Activated T-helper 1 cell treated with Interleukin-2 at 50 U/mL for 16 hours (primary cell): ENCODE results near the gene PDHB.
"Not testable (repeated sequence)": the region's sequence is repeated elsewhere in the genome, so short reads cannot be mapped to it uniquely, and the experiment has no call there.

Experiments used
- DNase-seq: peaks from one replicate; pipeline ENCODE4 v3.0.0-alpha.2; 2020; ENCODE audit warnings: low read depth

Gene PDHB

DNA sequence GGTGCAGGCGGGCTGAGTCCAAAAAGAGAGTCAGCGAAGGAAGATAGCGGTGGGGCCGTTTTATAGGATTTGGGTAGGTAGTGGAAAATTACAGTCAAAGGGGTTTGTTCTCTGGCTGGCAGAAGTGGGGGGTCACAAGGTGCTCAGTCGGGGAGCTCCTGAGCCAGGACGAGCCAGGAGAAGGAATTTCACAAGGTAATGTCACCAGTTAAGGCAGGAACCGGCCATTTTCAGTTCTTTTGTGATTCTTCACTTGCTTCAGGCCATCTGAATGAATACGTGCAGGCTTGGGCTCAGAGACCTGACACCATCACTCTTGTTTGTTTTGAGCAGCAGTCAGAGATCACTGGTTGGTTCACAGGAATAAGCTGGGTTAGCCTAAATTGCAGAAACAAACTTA lies 3.6 kb upstream of the PDHB start:
- not testable (repeated sequence) for DNase-seq

DNA sequence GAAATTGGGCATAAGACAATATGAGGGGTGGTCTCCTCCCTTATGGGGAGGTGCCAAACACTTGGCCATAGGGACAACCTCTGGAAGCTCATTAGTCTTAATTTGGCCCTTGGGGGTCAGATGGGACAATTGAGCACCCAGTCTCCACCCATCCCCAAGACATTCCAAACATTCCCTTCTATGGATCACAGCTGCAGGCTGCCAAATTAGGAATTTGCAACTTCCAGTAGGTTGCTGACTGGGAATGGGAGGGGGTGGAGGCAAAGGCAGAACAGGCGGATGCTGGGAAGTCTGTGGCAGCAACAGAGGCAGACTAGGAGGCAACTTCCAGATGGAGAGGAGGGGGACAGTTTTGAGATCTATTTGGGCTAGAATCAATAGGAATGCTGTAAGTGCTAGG lies 1.4 kb upstream of the PDHB start:
- no peak for DNase-seq

DNA sequence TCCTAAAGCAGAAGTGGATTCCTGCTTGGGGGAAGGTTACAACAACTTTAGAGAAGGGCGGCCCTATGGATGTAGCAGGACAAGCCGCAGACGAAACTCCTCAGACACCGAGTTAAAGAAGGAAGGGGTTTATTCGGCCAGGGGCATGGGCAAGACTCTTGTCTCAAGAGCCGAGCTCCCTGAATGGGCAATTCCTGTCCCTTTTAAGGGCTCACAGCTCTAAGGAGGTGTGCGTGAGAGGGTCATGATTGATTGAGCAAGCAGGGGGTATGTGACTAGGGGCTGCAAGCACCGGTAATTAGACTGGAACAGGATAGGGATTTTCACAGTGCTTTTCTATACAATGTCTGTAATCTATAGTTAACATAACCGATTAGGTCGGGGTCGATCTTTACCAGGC lies 879 bp upstream of the PDHB start:
- DNase-seq, result no peak

DNA sequence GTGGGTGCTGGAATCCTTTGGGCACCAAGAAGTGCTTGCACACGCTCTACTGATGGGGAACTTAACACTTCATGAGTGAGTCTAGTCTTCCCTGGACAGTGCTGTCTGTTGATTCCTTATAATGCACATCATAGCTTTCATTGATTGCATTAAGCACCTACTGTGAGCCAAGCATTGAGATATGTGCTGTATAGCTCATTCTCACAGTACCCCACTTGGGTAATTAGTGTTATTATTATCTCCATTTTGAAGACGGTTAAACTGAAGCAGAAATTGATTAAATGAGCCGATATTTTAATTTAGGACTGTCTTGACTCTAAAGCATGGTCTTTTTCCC lies 504 bp upstream of the PDHB start:
- no peak for DNase-seq

DNA sequence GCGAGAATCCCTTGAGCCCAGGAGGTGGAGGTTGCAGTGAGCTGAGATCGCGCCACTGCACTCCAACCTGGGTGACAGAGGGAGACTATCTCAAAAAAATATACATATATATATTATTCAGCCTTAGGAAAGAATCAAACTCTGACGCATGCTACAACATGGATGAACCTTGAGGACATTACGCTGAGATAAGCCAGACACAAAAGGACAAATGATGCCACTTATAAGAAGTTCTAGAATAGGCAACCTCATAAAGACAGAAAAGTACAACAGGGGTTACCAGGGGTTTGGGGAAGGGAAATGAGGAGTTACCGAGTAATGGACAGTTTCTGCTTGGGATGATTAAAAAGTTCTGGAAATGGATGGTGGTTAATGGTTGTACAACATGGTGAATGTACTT lies 727 bp downstream of the PDHB start:
- DNase-seq, result no peak

DNA sequence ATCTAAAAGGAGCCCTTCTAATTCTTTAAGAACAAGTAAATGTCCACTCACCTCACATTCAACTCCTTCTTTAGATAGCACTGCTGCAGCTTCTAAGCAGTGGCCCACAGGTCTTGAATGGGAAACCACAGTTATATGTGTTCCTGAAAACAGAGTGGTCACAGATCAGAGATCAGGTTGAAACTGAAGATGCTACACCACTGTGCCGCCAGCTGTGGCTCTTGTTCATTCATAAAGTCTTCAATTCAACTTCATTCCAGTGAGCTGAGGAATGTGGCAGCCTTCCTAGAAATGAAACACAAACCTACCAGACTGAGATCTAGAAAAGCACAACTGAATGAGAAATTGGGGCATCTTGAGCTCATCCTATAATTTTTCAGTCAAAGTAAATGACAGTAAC lies 4.0 kb downstream of the PDHB start:
- no peak for DNase-seq

DNA sequence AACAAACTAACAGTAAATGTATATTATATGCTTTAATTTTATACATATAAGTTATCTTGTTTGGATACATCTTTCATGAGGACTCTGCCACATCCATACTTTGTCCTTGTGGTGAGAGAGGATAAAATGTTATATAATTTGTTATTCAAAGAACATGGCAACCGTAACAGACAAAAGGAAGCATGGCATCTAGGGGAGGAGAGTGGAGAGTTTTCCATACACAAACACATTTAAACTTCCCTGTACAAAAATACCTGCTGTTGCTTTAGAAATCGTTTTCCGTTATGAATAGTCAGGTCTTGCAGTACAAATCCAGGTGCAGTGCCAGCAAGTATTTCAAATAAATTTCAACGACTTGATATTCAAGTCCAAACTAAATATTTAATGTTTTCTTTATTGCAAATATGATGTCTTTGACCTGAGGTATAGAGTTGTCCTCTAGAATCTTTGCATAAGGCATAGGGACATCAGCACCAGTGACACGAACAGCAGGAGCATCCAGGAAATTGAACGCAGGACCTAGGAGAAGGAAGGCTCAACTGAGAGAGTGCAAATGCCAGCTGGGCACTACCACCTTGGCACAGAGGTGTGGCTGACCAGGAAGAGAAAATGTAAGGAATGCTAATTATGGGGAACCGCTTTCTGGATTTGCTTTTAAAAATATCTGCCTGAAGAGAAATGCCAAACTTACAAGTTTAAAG lies 5.8 kb downstream of the PDHB start:
- DNase-seq, result no peak

DNA sequence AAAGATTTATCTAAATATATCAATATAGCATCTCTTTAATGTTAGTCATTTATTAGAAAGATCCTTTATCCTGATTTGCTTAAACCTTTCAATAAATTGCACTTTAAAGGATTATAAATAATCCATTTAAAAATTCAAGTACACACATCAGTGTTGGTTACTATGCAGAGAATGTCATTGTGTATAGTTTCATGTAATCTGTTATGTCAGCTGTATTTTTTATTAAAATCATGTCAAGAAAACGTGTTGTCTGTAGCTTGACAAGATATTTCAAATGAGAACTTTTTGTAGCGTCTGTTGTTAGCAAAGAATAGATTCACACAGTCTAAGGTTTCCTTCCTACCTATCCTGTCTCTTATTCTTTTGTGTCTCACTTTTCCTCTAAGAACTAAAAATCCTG lies 7.8 kb downstream of the PDHB start:
- DNase-seq, result no peak

DNA sequence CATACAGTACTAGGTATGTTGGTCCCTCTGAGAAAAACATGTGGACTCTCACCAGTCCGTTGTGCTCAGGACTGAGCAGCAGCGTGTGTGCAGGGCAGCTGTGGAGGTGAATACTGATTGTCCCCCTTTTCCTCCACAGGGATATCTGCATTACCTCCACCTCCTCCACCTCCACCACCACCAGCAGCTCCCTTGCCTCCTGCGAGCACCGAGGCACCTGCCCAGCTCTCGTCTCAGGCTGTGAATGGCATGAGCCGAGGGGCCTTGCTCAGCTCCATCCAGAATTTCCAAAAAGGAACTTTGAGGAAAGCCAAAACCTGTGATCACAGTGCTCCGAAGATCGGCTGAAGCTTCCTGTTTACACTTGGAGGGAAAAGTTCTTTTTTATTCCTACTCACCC lies 9.0 kb downstream of the PDHB start:
- no peak for DNase-seq

DNA sequence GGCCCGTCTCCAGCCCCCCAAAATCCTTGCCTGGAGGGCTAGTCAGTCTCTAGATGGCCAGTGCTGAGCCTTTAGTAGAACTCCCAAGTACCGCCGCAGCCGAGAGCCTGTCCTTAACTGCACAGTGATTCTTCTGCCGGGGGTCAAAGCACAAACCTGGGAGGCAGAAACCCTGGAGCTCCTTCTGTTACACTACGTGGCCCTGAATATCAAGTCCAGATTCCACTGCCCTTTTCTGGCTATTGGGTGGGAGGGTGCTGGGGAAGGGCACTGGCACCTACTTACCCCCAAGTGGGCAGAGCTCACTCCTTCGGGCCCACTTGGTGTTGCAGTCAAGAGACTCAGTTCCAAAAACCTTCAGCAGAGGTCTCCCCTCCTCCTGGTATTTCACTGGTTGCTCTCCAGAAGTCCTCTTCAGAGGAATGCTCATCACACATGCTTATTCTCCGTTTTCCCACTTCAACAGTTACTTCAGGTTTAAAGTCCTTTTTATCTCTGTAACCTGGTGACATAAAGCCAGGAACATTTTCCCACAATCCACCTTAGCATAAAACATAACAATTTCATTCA lies 10.8 kb downstream of the PDHB start:
- no peak for DNase-seq

DNA sequence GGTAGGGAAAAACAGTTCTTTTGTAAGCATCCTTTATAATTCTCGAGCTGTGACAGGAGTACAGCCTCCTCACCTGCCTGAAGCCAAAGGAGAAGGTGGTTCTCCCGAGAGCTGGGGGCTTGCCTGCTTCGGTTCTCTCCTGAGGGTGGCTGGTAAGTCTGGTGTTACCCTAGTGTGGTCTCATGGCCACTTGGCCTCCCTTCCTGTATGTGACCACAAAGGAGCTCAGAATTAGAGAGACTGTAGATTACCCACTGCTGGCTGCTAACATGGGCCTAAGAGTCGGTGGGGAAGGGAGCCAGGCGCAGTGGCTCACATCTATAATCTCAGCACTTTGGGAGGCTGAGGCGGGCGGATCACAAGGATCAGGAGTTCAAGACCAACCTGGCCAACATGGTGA lies 12.6 kb downstream of the PDHB start:
- no peak for DNase-seq

DNA sequence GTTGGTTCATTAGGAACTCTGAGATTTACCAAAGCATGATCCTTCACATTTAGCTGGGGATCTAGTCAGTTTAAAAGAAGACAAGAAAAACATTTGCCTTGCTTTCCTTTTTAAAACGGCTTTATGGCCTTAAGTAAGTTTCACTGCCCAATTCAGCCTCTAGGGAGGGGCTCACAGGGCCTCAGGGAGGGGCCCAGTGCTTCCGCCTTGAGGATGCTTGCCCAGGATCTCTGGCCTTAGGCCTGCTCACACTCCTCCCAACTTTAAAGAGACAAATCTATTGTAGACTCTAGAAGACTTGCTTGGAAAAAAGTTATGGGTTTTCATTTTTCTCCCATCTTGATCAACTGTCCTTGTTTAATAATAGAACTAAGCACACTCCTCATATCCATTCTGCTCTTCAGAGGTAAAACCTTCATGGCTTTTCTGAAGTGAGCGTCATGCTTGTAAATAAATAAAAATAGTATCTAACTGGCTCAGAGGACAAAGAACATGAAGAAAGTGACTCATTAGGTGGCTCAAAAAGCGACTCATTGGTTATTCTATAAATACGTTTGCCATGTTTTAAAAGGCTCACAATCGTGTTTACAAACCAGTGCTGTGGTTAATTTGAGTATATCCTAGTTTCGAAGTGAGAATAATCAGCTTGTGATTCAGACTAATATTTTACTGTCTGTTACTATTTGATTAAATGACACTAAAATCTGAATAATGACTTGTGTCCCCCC lies 13.7 kb downstream of the PDHB start:
- DNase-seq, result no peak

DNA sequence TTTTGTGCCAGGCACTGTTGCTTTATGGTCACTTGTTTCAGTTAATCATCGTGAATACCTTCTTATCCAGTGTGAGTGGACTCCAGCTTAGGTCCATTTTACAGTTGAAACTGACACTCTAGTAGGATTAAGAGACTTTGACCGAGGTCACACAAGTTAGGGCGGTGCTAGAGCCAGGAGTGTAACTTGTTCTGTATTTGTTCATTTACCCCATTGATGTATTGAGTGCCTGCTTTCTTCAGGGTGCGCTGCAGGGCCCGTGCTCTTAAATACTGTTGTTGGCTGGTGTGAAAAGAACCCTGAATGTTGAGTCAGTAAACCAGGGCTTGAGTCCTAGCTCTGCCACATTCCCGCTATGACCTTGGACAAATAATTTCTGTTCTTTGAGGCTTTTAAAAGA lies 15.4 kb downstream of the PDHB start:
- no peak for DNase-seq

DNA sequence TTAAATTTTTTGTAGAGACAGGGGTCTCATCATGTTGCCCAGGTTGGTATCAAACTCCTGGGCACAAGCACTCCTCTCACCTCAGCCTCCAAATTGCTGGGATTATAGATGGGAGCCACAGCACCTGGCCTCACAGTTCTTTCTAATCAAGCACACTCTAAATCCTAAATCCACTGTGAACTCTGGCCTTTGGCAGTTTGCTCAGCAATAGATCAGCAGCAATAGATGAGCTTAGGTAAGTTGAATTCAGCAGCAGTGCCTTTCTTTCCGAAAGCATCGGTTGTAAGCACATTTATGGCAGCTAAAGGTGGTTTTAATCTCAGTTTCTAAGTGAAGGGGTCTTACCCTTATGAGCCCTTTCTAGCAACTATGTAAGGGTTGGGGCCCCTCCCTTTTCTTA lies 16.6 kb downstream of the PDHB start:
- DNase-seq, result no peak

DNA sequence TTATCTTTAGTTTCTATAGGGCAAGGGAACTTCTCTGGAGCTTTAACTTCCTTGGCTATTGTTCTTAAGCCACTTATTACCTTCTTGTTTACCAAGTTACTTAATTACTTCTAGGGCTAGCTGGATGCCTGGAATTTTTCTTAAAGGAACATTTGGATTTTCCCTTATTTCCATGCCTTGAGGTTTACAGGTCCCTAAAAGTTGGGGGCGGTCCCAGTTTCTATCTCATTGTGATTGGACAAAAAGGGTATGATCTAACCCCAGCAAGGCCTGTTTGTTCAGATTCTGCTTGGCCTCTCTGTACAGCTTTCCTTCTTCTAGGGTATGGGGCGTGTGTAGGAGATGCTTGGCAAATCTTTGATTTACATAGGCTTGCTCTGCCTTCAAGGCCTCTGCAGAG lies 17.4 kb downstream of the PDHB start:
- DNase-seq, result no peak

DNA sequence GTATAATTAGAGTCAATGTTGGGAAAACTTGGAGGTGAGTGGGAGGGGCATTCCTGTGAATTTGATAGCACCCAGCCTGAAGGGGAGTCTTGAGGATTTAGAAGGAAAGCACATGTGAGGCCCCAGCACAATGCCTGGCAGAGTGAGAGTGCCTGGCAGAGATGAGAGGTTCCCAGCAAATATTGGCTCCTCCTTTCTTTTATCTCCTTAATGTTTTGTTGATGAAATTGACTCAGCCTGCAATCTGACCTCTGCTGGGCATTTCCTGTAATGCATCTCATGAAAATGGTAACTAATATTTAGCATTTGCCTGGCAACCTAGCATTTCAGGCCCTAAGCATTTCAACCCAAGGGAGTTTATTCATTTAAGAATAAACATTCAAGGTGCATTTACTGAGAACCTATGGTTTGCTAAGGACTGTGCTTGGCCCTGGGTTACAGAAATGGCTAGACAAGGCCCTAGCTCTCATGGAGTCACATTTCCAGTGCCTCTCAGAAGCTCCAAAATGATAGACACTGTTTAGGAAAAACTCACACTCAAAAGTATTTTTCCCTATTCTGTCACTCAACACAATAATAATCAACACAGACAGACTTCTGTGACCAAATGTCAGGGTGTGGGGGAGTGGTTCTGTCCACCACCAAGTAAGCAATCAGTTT lies 19.0 kb downstream of the PDHB start:
- DNase-seq, result peak; percentile 1

DNA sequence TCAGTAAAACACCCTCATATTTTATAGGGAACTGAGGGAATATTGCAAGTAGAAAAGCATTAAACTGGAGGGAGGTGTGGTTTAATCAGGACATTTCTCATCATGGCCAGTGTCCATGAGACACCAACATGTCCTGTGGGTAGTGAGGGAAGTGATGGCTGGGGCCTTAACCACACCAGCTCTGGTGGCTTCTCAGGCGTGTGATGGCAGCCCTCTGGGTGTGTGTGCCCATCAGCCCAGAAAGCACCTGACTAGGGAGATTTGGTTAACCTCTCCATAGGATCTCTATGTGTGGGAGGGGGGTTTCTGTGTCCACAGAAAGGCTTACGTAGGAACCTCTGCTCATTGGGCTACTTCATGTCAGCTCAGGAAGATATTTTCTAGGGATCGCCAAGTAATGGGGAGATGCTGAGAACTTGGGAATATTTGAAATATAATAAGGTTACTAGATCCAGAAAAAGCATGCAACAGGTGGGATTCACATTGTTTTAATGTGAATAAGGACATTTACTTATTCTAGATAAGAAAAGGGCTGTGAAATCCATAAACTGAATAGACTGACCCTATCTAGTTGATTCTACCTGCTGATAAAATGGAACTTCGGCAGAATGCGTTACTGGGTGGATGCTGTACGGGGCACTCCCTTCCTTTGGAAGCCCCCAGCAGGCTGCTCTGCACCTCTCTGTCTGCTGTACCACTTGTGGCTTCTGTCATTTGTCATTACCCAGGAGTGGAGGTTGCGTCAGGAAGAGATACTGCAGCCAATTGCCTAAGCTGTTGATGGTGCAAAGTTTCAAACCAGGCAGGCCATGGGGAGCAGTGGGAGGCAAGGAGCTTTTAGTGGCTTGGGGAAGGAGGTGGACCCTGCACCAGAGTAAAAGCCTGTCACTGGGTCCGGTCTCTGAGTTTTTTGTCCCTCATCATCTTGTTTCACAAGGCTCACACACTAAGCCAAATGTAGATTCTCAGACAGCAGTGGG lies 21.5 kb downstream of the PDHB start:
- DNase-seq, result no peak

DNA sequence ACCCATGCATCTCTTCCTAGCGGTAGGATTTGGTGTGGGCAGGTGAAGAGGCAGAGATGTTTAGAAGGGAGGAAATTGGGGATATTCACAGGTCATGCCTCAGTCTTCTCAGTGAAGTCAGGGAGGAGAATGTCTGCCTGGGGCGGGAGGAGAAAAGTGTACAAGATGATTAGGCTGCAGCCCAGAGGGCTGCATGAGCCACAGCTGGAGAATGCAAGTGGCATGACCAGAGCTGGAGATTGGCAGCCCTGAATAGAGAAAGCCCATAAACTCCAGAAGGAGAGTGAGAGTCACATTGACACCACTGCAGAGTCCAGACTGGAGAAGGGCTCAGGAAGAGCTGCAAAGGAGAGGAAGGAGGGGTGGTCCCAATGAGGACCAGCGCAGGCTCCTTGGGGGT lies 22.6 kb downstream of the PDHB start:
- no peak for DNase-seq

DNA sequence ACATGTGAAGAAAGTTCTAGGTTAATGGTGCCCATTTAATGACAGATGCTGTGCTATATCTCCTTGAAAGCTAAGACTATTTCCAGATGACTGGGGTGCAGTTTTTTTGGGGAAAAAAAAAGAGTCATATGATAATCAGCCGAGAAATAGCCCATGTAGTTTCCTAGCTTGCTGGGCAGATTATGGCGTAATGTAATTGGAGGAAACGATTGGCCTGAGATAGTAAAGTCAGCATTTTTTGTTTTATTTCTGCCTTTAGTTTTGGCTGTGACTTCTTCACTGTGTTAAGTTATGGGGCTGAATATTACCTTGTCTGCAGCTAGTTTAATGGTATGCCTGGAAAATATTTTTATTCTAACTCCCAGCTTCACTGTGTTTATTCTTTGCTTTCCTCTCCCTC lies 24.0 kb downstream of the PDHB start:
- DNase-seq, result no peak

DNA sequence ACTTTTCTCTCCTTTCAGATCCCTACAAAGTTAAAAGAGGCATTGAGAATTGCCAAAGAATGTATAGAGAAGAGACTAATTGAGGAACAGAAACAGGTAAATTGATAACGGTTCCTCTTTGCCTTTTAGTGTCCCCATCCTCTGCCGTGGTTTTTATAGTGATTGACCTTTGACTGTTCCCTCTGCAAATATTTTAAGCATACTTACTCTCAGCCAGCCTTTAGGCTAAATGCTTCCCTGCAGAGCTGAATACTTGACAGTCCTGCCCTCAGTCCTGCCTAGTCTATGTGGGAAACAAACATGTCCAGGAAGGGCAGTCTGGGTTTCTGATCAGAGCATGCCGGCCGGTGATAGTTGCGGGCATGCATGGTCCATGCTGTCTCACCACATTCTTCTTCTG lies 24.7 kb downstream of the PDHB start:
- no peak for DNase-seq

DNA sequence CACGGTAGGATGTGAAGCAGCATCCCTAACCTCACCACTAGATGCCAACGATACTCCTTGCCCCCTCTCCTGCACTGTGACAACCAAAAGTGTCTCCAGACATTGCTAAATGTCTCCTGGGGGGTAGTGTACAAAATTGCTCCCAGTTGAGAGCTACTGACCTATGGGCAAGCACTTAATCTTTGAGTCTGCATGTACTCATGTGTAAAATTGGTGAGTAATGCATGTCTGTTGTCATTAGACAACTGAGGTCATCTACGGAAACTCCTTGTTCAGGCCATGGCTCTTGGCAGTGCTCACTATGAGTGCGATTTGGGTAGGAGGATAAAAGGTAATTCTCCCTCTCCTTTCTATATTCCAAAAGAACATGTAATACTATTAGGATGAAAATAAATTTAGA lies 29.2 kb downstream of the PDHB start:
- no peak for DNase-seq

DNA sequence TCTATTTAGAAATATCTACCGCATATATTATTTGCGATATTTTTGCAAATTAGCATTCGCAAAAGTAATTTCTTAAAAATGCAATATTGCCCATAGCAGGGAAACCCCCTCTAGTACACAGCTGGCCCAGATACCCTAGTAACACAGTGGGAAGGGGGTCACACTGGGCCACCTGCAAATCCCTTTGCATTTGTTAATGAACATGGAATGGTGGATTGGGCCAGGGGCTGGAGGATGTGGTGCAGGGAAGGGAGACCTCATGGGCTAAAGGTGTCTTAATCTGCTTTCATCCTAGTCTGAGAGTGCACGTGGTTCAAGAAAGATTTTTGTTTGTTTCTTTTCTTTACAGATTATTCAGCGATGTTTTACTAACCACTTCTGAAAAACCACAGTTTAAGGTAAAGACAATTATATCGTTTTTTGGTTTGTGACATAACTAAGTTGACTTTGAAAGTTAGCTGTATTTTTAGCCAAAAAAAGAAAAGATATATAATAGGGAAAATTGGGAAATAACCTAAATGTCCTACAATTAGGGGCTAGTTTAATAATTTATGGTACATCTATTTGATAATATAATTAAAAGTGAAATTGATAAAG lies 30.0 kb downstream of the PDHB start:
- no peak for DNase-seq
